ENCODE data around the gene BAG5. TPM values are rescaled to one million over a fixed set of nuclear protein-coding genes. Genes with fewer than 3 reads are reported as not detected.

BAG5 gene
- total RNA-seq, 1 donor from 2014 or later: 29.8 TPM

DNA sequence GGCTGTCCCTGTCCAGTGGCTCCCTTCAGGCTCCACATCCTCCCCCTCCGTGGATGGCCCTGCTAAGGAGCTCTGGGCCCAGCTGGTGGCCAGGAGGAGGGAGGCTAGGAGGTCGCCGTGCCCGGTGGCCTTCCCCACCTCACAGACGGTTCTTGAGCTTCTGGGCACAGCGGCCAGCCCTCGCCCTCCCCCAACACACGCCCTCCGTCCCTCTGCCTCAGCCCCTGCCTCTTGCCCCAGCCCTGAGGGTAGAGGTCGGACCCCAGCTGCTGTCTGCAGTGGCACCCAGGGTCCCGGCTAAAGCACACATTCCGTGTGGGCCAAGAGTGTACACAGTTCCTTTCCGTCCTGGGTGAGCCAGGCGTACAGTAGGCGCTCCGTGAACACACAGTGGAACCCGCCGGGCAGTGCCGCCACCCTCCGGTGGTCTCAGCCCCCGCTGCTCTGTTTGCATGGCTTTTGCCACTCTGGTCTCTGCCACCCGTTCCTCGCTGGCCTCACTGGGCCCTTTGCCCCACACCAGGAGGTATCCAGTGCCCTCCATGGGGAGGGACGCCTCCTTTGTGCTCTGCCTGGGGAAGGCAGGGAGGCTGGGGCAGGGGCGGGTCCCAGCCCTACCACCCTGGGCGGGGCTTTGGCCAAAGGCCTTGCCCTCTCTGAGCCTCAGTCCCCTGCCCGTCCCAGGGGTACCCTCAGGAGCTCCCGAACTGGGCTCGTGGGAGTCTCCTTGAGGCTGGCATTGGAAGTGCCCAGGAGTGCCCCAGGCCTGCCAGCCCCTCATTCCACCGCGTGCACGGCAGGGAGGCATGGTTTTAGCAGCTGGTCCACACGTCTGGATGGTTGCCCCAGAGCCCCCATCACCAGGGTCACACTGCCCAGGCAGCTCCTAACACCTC lies 20.5 kb downstream of the BAG5 start:
- Histone ChIP-seq H3K36me3 (no peaks in the 10 kb centered on the region), H3K9me3 (no peaks in the 10 kb centered on the region), H3K27ac (peak overlapping the region; percentile 86), H3K27me3 (ENCODE audit: low read depth) (no peaks in the 10 kb centered on the region), H3K4me1 (peaks cover 68% of the 10 kb centered on the region), H3K4me3 (no peak overlapping the region)
- ATAC-seq (peak; percentile 13 to 36), DNase-seq (peak; percentile 53)
- peak; percentile 6 for TF ChIP-seq CTCF (IDR thresholded peaks at IDR 0.05)
- intact Hi-C loops (cut with DNase I): no loop called here

DNA sequence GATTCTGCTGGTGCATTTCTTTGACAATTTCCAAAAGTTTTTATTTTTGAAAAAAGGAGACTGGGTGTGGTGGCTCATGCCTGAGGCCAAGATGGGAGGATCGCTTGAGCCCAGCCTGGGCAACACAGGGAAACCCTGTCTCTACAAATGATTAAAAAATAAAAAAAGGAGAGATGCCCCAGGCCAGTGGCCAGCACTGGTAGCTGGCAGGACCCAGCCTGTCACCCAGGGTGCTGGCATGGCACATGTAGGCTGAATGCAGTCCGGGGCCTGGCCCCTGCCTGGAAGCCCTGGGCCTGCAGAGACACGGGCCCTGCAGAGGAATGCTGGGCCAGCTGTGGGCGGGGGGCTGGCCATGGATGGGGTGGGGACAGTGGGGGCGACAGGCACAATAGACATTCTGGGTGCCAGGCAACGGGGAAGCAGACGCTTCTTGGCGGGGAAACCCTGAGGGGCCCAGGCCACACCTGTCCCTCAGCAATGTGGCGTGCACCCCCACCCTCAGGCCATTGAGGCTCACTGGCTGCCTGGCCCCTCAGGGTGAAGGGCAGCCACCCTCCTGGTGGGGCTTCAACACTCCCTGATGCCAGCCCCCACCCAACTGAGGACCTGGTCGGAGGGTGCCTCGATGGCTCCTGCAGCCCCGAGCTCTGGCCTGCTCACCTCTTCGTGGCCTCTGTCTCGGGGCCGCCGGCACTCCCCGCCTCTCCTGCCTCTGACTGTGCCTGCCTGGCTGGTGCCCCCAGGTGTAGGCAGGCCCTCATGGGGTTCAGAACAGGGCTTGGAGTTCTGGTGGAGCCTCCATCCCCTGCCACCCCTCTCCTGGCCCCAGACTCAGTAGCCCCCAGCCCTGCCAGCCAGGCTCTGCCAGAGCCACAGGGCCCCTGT lies 21.4 kb downstream of the BAG5 start:
- intact Hi-C loops (cut with DNase I): no loop called here
- H3K4me3 ChIP-seq: no peak overlapping the region
- H3K27me3 ChIP-seq (ENCODE audit: low read depth): no peaks in the 10 kb centered on the region
- H3K36me3 ChIP-seq: peaks cover 4% of the 10 kb centered on the region
- H3K27ac ChIP-seq: peak overlapping the region; percentile 86
- H3K9me3 ChIP-seq: no peaks in the 10 kb centered on the region
- H3K4me1 ChIP-seq: peaks cover 61% of the 10 kb centered on the region
- no peak for TF ChIP-seq CTCF (IDR thresholded peaks at IDR 0.05)
- DNase-seq (peak; percentile 47), ATAC-seq (peak in 1 of 2 donors; percentile 7)

GRCh38 chr14:103539056-103539825 lies 23.2 kb downstream of the BAG5 start:
- peaks cover 19% of the 10 kb centered on the region for H3K36me3 ChIP-seq
- H3K4me3 ChIP-seq: no peak overlapping the region
- H3K27ac ChIP-seq: peak overlapping the region; percentile 86
- H3K4me1 ChIP-seq: peaks cover 54% of the 10 kb centered on the region
- ATAC-seq (no peak), DNase-seq (peak; percentile 45)
- H3K9me3 ChIP-seq: no peaks in the 10 kb centered on the region
- H3K27me3 ChIP-seq (ENCODE audit: low read depth): no peaks in the 10 kb centered on the region
- TF ChIP-seq CTCF (IDR thresholded peaks at IDR 0.05): no peak
- intact Hi-C loops (cut with DNase I): no loop called here

- DNase-seq (peak; percentile 46), ATAC-seq (no peak)
- TF ChIP-seq CTCF (IDR thresholded peaks at IDR 0.05): no peak
- no peaks in the 10 kb centered on the region for H3K9me3 ChIP-seq
- intact Hi-C loops (cut with DNase I): no loop called here
- no peak overlapping the region for H3K4me3 ChIP-seq
- H3K27ac ChIP-seq: peak overlapping the region; percentile 86
- H3K36me3 ChIP-seq: peaks cover 23% of the 10 kb centered on the region
- H3K4me1 ChIP-seq: peaks cover 47% of the 10 kb centered on the region
- no peaks in the 10 kb centered on the region for H3K27me3 ChIP-seq (ENCODE audit: low read depth)
Observed at GRCh38 chr14:103538291-103539055, 24.0 kb downstream of the BAG5 start.

Measured in lower lobe of right lung (tissue), 2 donors.